ENCODE results near the gene HNRNPAB. TPM values are rescaled to one million over a fixed set of nuclear protein-coding genes. Genes with fewer than 3 reads are reported as not detected.

The HNRNPAB gene
- polyA plus RNA-seq, 1 experiment, result 102 TPM

DNA sequence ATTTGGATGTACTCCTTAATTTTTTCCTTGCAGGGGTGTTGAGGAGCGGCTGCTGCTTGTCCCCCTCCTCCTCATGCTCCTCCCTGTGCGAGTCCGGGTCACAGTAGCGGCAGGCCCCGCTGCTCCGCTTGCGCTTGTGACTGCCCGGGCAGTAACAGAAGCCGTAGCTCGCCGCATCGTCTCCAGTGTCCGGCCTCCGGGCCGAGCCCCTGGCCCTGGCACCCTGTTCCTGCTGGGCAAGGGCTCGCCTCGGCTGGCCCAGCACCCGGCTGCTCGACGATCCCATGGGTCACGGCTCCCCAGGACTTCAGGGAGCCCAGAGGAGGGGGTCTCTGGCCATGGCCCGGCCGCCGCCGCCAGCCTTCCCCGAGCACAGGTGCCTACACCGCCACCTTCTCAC lies 17.3 kb upstream of the HNRNPAB start, which contains the start of gene GMCL2:
GMCL2 (minus strand) TSS at position 358 of the 400 bp plus-strand sequence; CDS start at position 286, 72 bp downstream.
- no peak for DNase-seq (ENCODE audit: low read depth, low spot score)
- Histone ChIP-seq H3K4me3 (ENCODE audit: low read depth, low read length) (no peak within 1 kb of the TSS), H3K27me3 (ENCODE audit: control insufficient read depth, insufficient read depth, low read length) (no peaks in the 10 kb centered on the region), H3K9me3 (ENCODE audit: control insufficient read depth, insufficient read depth, low read length) (no peaks in the 10 kb centered on the region), H3K27ac (ENCODE audit: low read depth, low read length) (no peak within 1 kb of the TSS)
- CTCF ChIA-PET, result interaction anchor here (1.0 kb wide), 2 partner anchors 9 to 111 kb away, joined by 3 read pairs; no protein-coding TSS in a partner anchor
- POLR2A ChIA-PET, result interaction anchor here (0.8 to 1.2 kb wide), 2 partner anchors 17 to 109 kb away, joined by 3 to 9 read pairs; partner anchors contain the start of gene HNRNPAB
- TF ChIP-seq, protein P1, sequence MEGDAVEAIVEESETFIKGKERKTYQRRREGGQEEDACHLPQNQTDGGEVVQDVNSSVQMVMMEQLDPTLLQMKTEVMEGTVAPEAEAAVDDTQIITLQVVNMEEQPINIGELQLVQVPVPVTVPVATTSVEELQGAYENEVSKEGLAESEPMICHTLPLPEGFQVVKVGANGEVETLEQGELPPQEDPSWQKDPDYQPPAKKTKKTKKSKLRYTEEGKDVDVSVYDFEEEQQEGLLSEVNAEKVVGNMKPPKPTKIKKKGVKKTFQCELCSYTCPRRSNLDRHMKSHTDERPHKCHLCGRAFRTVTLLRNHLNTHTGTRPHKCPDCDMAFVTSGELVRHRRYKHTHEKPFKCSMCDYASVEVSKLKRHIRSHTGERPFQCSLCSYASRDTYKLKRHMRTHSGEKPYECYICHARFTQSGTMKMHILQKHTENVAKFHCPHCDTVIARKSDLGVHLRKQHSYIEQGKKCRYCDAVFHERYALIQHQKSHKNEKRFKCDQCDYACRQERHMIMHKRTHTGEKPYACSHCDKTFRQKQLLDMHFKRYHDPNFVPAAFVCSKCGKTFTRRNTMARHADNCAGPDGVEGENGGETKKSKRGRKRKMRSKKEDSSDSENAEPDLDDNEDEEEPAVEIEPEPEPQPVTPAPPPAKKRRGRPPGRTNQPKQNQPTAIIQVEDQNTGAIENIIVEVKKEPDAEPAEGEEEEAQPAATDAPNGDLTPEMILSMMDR (IDR thresholded peaks at IDR 0.05; ENCODE audit: low read depth, low read length), result no peak

DNA sequence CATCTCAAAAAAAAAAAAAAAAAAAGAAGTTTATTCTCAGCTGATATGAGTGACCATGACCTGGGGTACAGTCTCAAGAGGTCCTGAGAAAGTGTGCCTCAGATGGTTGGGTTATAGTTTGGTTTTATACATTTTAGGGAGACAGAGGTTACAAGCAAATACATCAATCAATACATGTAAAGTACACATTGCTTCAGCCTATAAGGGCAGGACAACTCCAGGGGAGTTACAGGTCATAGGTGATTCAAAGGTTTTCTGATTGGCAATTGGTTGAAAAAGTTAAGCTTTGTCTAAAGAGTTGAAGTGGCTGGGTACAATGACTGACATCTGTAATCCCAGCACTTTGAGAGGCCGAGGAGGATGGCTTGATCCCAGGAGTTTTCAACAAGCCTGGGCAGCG lies 14.9 kb upstream of the HNRNPAB start:
- POLR2A ChIA-PET, result interaction anchor here (0.6 to 1.0 kb wide), 2 partner anchors 15 to 822 kb away, joined by 3 to 5 read pairs; partner anchors contain the start of gene HNRNPAB

DNA sequence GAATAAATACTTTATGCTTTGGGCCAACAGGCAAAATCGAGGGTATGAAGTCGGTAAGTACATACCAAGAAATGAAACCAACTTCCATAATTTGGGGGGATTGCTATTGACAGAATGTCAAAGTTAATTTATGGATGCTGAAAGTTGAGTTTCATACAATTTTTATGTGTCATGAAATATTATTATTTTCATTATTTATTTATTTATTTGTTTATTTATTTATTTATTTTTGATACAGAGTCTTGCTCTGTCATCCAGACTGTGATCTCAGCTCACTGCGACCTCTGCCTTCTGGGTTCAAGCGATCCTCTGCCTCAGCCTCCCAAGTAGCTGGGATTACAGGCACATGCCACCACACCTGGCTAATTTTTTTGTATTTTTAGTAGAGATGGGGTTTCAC lies 12.7 kb upstream of the HNRNPAB start:
- H3K9me3 ChIP-seq (ENCODE audit: control insufficient read depth, insufficient read depth, low read length), result peaks cover 9% of the 10 kb centered on the region
- ChIA-PET CTCF (no interaction called here), POLR2A (no interaction called here)
- H3K27me3 ChIP-seq (ENCODE audit: control insufficient read depth, insufficient read depth, low read length), result peaks cover 24% of the 10 kb centered on the region
- H3K4me3 ChIP-seq (ENCODE audit: low read depth, low read length), result no peak overlapping the region
- no peak overlapping the region for H3K27ac ChIP-seq (ENCODE audit: low read depth, low read length)
- TF ChIP-seq, protein P1 (IDR thresholded peaks at IDR 0.05; ENCODE audit: low read depth, low read length), result no peak
- DNase-seq (ENCODE audit: low read depth, low spot score), result no peak

More for the DNA sequence above, 14.9 kb upstream of the HNRNPAB start:
- Histone ChIP-seq H3K9me3 (ENCODE audit: control insufficient read depth, insufficient read depth, low read length) (peaks cover 9% of the 10 kb centered on the region), H3K27ac (ENCODE audit: low read depth, low read length) (no peak overlapping the region), H3K27me3 (ENCODE audit: control insufficient read depth, insufficient read depth, low read length) (peaks cover 15% of the 10 kb centered on the region), H3K4me3 (ENCODE audit: low read depth, low read length) (no peak overlapping the region)
- DNase-seq (ENCODE audit: low read depth, low spot score), result no peak
- CTCF ChIA-PET, result interaction anchor here (0.6 kb wide), 2 partner anchors 116 to 983 kb away, joined by 3 to 7 read pairs; no protein-coding TSS in a partner anchor
- TF ChIP-seq, protein P1 (IDR thresholded peaks at IDR 0.05; ENCODE audit: low read depth, low read length), result no peak

DNA sequence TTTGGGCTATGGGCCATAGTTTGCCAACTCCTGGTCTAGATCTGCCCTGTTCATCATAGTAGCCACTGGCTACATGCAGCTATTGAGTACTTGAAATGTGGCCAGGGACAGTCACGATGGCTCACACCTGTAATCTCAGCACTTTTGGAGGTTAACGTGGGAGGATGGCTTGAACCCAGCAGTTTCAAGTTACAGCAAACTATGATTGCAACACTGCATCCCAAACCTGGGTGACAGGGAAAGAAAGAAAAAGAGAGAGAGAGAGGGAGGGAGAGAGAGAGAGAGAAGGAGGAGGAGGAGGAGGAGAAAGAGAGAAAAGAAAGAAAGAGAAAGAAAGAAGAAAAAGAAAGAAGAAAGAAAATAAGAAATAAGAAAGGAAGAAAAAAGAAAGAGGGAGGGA lies 12.1 kb upstream of the HNRNPAB start:
- CTCF ChIA-PET, result interaction anchor here (0.8 kb wide), 1 partner anchor 116 kb away, joined by 4 read pairs; no protein-coding TSS in a partner anchor
- Histone ChIP-seq H3K9me3 (ENCODE audit: control insufficient read depth, insufficient read depth, low read length) (peaks cover 9% of the 10 kb centered on the region), H3K4me3 (ENCODE audit: low read depth, low read length) (no peak overlapping the region), H3K27me3 (ENCODE audit: control insufficient read depth, insufficient read depth, low read length) (peaks cover 24% of the 10 kb centered on the region), H3K27ac (ENCODE audit: low read depth, low read length) (no peak overlapping the region)
- DNase-seq (ENCODE audit: low read depth, low spot score), result no peak
- POLR2A ChIA-PET, result interaction anchor here (0.6 kb wide), 1 partner anchor 105 kb away, joined by 6 read pairs; no protein-coding TSS in a partner anchor
- TF ChIP-seq, protein P1 (IDR thresholded peaks at IDR 0.05; ENCODE audit: low read depth, low read length), result no peak

DNA sequence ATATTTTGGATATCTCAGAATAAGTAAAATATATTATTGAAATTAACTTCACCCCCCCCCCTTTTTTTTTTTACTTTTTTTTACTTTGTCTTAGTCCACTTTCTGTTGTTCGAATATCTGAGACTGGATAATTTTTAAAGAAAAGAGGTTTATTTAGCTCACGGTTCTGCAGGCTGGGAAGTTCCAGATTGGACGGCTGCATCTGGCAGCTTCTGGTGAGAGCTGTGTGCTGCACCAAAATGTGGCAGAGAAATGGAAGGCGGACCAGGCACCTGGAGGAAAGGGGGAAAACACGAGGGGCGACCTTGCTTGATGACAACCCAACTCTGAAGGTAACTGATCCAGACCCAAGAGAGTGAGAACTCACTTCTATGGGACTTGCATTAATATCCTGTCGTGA lies 11.5 kb upstream of the HNRNPAB start:
- TF ChIP-seq, protein P1 (IDR thresholded peaks at IDR 0.05; ENCODE audit: low read depth, low read length), result no peak
- POLR2A ChIA-PET, result interaction anchor here (0.6 kb wide), 1 partner anchor 106 kb away, joined by 6 read pairs; no protein-coding TSS in a partner anchor
- no peak for DNase-seq (ENCODE audit: low read depth, low spot score)
- Histone ChIP-seq H3K4me3 (ENCODE audit: low read depth, low read length) (no peak overlapping the region), H3K9me3 (ENCODE audit: control insufficient read depth, insufficient read depth, low read length) (peaks cover 9% of the 10 kb centered on the region), H3K27me3 (ENCODE audit: control insufficient read depth, insufficient read depth, low read length) (peaks cover 24% of the 10 kb centered on the region), H3K27ac (ENCODE audit: low read depth, low read length) (no peak overlapping the region)
- CTCF ChIA-PET, result interaction anchor here (0.8 kb wide), 1 partner anchor 117 kb away, joined by 4 read pairs; no protein-coding TSS in a partner anchor

Data from AG04450 (cell line).